ENCODE measurements around the gene FLT1. TPM values are rescaled to one million over a fixed set of nuclear protein-coding genes. Genes with fewer than 3 reads are reported as not detected.

FLT1 gene
- total and polyA plus RNA-seq, 11 donors: 13.1 to 73.2 (median 41.1) TPM

GRCh38 chr13:28457521-28457920 lies 37.4 kb downstream of the FLT1 start:
- ATAC-seq (no peak), DNase-seq (no peak)
- intact Hi-C loops (cut with DNase I): no loop called here
- H3K36me3 ChIP-seq: peaks cover 0 to 72% (median 8%) of the 10 kb centered on the region in 9 donors
- no peaks in the 10 kb centered on the region for H3K27me3 ChIP-seq
- peaks cover 0 to 27% (median 1%) of the 10 kb centered on the region in 12 donors for H3K4me1 ChIP-seq
- H3K9me3 ChIP-seq: no peaks in the 10 kb centered on the region
- no peak overlapping the region for H3K4me3 ChIP-seq
- no peak overlapping the region for H3K27ac ChIP-seq
- TF ChIP-seq POLR2A (IDR thresholded peaks at IDR 0.05) (no peak), CTCF (IDR thresholded peaks at IDR 0.05) (no peak)

- H3K27me3 ChIP-seq: no peaks in the 10 kb centered on the region
- WGBS, 4 donors: 40 to 59% (median 56%) methylated on average over 3 of the region's 3 CpGs
- TF ChIP-seq CTCF (IDR thresholded peaks at IDR 0.05) (no peak), POLR2A (IDR thresholded peaks at IDR 0.05) (no peak)
- H3K36me3 ChIP-seq: peaks cover 0 to 64% (median 8%) of the 10 kb centered on the region in 9 donors
- no peak overlapping the region for H3K27ac ChIP-seq
- peaks cover 0 to 37% (median 13%) of the 10 kb centered on the region in 12 donors for H3K4me1 ChIP-seq
- intact Hi-C loops (cut with DNase I): no loop called here
- ATAC-seq (peak in 1 of 4 donors; percentile 35), DNase-seq (no peak)
- H3K9me3 ChIP-seq: no peaks in the 10 kb centered on the region
- no peak overlapping the region for H3K4me3 ChIP-seq
Measured at GRCh38 chr13:28455580-28456194, 39.2 kb downstream of the FLT1 start.

DNA sequence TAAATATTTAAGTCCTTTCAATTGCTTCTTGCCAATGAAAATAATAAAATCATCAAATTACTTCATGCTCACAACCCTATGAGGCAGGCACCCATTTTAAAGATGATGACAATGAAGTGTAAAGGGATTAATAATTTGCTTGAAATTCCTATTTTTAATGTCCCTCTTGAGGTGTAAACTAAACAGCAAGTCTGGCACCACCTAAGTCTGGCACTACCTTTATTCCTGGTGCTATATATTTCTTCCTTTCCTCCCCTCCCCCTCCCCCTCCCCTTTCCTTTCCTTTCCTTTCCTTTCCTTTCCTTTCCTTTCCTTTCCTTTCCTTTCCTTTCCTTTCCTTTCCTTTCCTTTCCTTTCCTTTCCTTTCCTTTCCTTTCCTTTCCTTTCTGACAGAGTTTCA lies 42.2 kb downstream of the FLT1 start:
- Histone ChIP-seq H3K9me3 (peaks cover 0 to 11% (median 6%) of the 10 kb centered on the region in 12 donors), H3K27ac (no peak overlapping the region), H3K4me1 (peaks cover 0 to 37% (median 14%) of the 10 kb centered on the region in 12 donors), H3K36me3 (peaks cover 0 to 56% (median 0%) of the 10 kb centered on the region in 9 donors), H3K27me3 (no peaks in the 10 kb centered on the region), H3K4me3 (no peak overlapping the region)
- intact Hi-C loops (cut with DNase I): no loop called here
- ATAC-seq (no peak), DNase-seq (no peak)
- TF ChIP-seq POLR2A (IDR thresholded peaks at IDR 0.05): no peak
- TF ChIP-seq CTCF (IDR thresholded peaks at IDR 0.05): no peak

- no peak overlapping the region for H3K27ac ChIP-seq
- DNase-seq (peak in 1 of 5 donors; percentile 25), ATAC-seq (peak in 3 of 4 donors; percentile 33 to 70 (median 62))
- intact Hi-C loops (cut with DNase I): no loop called here
- peak overlapping the region in 3 of 12 donors; percentile 6 to 26 (median 8) for H3K4me3 ChIP-seq
- H3K9me3 ChIP-seq: peaks cover 0 to 22% (median 7%) of the 10 kb centered on the region in 12 donors
- H3K27me3 ChIP-seq: no peaks in the 10 kb centered on the region
- WGBS, 4 donors: 39 to 53% (median 42%) methylated on average over 21 of the region's 21 CpGs
- TF ChIP-seq CTCF (IDR thresholded peaks at IDR 0.05) (no peak), POLR2A (IDR thresholded peaks at IDR 0.05) (no peak)
- H3K36me3 ChIP-seq: peaks cover 0 to 53% (median 0%) of the 10 kb centered on the region in 9 donors
- peaks cover 0 to 31% (median 12%) of the 10 kb centered on the region in 12 donors for H3K4me1 ChIP-seq
Measured at GRCh38 chr13:28451482-28452217, 43.3 kb downstream of the FLT1 start.

All from heart left ventricle (tissue), 16 donors.